ENCODE data around the gene STAT5B.
"Not testable (repeated sequence)": the region's sequence is repeated elsewhere in the genome, so short reads cannot be mapped to it uniquely, and the experiment has no call there.

Gene STAT5B

DNA sequence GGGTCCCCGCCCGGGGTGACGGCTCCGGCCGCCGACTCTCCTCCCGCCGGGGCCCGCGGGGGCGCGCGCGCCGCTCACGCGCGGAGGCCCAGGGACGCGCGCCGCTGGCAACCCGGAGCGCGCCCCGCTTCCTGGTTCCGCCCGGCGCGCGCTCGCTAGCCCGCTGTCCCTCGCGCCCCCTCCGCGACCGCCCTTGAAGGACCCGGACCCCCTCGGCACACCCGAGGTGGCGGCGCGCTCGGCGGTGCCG is at the start of gene STAT5B:
STAT5B (minus strand) TSS at position 33 of the 250 bp plus-strand sequence. CDS start 44,264 bp downstream, outside the sequence.
- DNase-seq = peak; percentile 84

DNA sequence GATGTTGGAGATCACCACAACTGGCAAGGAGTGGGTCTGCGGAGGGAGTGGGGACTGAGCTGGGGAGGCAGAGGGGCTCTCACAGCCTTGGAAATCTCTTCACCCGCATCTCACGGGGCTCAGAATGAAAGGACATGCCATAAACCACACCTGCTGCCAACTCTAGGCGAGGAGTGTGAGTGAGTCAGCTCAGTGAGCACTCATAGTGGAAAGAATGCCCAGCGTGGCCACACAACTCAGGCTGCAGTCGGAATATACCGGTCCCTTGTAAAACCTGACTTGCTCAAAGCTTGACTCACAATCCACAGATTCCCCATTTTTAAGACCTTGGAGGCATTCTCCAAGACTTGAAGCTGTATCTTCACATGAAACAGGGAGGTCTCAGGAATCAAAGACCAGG is 48.8 kb upstream of the STAT5B start:
- no peak for DNase-seq

GRCh38 chr17:42323268-42323773 is 47.1 kb upstream of the STAT5B start:
- DNase-seq = no peak

- peak; percentile 94 for DNase-seq
Measured at GRCh38 chr17:42322382-42323267, 46.4 kb upstream of the STAT5B start.

DNA sequence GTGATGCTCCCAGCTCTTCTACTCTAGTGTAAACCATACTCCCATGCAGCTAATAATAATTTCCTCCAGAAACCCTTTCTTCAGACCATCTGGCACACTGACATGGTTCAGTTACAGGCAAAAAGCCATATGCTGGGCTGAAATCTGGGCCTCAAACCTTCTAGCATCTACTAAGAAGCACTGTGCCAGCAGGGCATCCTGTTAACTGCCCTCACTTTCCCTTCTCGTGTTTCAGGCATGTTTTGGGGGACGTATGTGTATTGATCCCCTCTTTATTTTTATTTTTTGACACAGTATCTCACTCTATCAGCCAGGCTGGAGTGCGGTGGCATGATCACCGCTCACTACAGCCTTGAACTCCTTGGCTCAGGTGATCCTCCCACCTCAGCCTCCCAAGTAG is 45.4 kb upstream of the STAT5B start:
- no peak for DNase-seq

GRCh38 chr17:42317967-42318366 is 41.8 kb upstream of the STAT5B start:
- not testable (repeated sequence) for DNase-seq

DNA sequence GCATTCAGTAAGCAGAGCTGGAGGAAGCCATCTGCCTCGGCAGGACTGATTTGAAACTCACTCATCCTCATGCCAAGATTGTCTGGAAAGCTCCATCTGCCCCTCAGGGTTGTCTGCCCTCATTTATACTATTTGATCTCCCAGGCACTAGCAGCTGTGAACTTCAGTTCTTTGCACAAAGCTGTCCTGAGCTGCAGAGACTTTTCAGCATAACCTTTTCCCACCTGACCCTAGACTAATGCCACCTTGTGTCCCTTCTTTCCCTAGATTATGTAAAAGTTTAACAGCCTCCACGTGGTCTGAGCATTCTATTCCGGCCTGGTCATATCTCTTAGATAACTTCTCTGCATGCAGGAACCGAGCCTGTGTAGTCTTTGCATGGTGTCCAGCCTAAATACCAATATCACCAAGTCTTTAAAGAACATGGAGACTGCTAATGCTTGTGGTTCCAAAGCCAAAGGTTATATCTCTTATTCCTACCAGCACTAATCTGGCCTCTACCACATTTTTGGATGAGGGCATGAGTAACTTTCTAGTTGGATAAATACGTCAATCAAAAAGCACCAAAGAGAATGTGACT is 41.2 kb upstream of the STAT5B start:
- DNase-seq = no peak

DNA sequence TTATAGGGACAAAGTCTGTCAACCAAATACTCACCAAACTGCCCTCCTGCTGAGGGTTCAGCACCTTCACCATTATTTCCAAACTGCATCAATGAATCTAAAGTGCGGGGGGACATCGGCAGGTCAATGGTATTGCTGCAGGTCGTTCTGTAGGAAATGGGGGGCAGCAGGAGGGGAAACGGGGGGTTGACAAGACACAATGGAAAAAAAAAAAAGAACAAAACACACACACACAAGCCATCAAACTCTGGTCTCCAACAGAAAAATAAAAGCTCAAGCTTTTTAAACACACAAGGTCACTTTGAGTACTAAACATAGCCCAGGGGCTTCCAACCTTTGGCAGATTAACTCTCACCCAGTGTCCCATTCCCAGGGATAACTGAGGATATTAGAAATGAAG is 40.6 kb upstream of the STAT5B start:
- no peak for DNase-seq

GRCh38 chr17:42315402-42316156 is 39.4 kb upstream of the STAT5B start:
- peak; percentile 59 for DNase-seq

- no peak for DNase-seq
Measured at GRCh38 chr17:42313773-42314566, 37.8 kb upstream of the STAT5B start.

DNA sequence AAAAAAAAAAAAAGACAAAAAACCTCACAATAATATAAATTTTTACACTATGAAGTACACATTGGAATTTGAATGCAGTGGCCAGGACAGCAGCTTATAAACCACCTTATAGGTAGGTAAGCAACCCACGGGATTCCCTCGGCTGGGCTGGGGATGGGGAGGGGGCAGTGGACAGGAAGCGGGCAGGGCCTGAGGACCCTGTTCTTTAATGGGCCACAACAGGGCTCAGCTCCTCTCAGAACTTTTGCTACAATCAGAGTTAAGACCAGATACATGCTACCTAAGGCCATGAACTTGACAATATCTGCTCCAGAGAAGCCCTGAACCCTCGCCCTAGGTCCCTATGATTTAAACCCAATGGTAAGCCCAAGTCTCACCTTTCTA is 37.2 kb upstream of the STAT5B start:
- DNase-seq = no peak

GRCh38 chr17:42312285-42313130 is 36.3 kb upstream of the STAT5B start:
- peak; percentile 68 for DNase-seq

- no peak for DNase-seq
Measured at GRCh38 chr17:42312035-42312284, 35.8 kb upstream of the STAT5B start.

- DNase-seq = peak; percentile 82
Measured at GRCh38 chr17:42311240-42312034, 35.2 kb upstream of the STAT5B start.

DNA sequence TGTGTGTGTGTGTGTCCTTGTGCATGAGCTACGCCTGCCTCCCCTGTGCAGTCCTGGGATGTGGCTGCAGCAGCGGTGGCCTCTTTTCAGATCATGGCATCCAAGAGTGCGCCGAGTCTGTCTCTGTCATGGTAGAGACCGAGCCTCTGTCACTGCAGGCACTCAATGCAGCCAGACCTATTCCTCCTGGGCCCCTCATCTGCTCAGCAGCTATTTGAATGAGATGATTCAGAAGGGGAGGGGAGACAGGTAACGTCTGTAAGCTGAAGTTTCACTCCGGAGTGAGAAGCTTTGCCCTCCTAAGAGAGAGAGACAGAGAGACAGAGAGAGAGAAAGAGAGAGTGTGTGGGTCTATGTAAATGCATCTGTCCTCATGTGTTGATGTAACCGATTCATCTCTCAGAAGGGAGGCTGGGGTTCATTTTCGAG is 34.6 kb upstream of the STAT5B start:
- no peak for DNase-seq

DNA sequence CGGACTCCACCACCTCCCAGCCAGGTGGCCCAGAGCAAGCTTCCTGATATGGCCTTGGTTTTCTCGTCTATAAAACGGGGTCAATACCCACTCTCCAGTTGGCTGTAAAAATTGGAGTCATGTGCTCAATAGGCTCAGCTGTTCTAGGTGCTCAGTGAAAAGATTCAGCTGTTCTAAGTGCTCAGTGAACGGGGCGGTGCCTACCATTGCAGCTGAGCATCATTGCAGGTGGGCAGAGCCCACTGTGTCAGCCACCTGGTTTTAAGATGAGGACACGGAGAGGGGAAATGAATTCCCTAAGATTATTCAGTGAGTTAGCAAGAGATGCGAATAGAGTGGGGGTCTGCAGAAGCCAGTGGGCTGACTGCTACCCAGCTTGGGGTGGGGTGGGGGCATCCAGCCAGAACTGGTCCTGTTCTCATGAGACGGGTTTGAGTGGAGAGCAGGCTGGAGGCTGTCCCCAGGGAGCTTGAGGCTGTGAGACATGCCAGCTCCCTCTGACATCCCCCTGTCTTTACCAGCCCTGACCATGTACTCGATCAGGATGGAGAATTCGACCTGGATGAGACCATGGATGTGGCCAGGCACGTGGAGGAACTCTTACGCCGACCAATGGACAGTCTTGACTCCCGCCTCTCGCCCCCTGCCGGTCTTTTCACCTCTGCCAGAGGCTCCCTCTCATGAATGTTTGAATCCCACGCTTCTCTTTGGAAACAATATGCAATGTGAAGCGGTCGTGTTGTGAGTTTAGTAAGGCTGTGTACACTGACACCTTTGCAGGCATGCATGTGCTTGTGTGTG is 34.0 kb upstream of the STAT5B start:
- no peak for DNase-seq

GRCh38 chr17:42309142-42309541 is 33.0 kb upstream of the STAT5B start:
- no peak for DNase-seq

DNA sequence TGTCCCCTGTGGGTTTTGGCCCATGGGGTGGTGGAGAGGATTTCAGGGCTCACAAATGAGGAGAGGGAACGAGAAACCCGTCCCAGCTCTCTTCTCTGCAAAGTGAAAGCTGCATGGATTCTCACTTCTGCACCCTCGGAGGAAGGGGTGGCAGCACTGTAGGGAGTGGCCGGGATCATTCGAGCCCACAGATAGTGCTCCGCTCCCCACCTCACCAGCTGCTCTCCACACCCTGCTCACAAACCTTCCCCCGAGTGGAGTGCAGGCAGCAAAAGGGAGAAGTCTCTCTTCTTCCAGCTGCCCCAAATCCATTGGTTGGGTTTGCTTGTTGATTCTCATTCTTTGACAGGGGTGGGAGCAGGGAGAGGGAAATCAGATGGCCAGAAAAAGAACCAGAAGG is 32.3 kb upstream of the STAT5B start:
- DNase-seq = no peak

GRCh38 chr17:42307362-42307927 is 31.3 kb upstream of the STAT5B start:
- no peak for DNase-seq

DNA sequence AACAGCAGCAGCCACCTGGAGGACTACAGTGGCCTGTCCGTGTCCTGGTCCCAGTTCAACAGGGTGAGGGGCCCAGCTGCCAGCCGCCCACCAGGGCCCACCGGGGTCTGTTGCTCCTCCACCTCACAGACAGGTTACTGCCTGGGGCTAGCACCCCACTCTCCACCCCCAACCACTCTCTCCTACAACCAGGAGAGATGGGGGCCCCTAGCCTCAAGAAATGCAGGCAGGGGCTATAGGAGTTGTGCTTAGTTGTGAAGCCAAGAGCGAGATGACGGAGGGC is 30.1 kb upstream of the STAT5B start:
- no peak for DNase-seq

All from suppressor macrophage treated with lipopolysaccharide for 4 hours (primary cell).